ENCODE results near the gene CFAP52.
"Not testable (repeated sequence)": the region's sequence is repeated elsewhere in the genome, so short reads cannot be mapped to it uniquely, and the experiment has no call there.

CFAP52 gene

GRCh38 chr17:9571201-9571600 is 5.2 kb upstream of the CFAP52 start:
- DNase-seq = no peak

- peak; percentile 76 for DNase-seq
These were observed 901 bp upstream of the CFAP52 start, which contains the start of gene STX8 for GRCh38 chr17:9575381-9576101. TSS of gene STX8 (minus strand) at chr17:9575820. CDS start at chr17:9575808, 12 bp downstream.

GRCh38 chr17:9577373-9577709 is 899 bp downstream of the CFAP52 start:
- DNase-seq = no peak

- DNase-seq = no peak
These were observed 11.7 kb downstream of the CFAP52 start for GRCh38 chr17:9587969-9588656.

- DNase-seq = no peak
These were observed 17.6 kb downstream of the CFAP52 start for GRCh38 chr17:9594065-9594464.

- not testable (repeated sequence) for DNase-seq
These were observed 21.2 kb downstream of the CFAP52 start for GRCh38 chr17:9597638-9598037.

GRCh38 chr17:9598661-9599060 is 22.2 kb downstream of the CFAP52 start:
- DNase-seq = no peak

GRCh38 chr17:9604583-9604982 is 28.1 kb downstream of the CFAP52 start:
- not testable (repeated sequence) for DNase-seq

GRCh38 chr17:9606453-9606852 is 30.0 kb downstream of the CFAP52 start:
- no peak for DNase-seq

- DNase-seq = not testable (repeated sequence)
These were observed 30.6 kb downstream of the CFAP52 start for GRCh38 chr17:9607058-9607457.

- no peak for DNase-seq
These were observed 35.1 kb downstream of the CFAP52 start for GRCh38 chr17:9611557-9611956.

GRCh38 chr17:9612006-9612405 is 35.6 kb downstream of the CFAP52 start:
- no peak for DNase-seq

GRCh38 chr17:9615486-9615885 is 39.0 kb downstream of the CFAP52 start:
- DNase-seq = no peak

GRCh38 chr17:9622961-9623360 is 46.5 kb downstream of the CFAP52 start:
- no peak for DNase-seq

- no peak for DNase-seq
These were observed 52.1 kb downstream of the CFAP52 start for GRCh38 chr17:9628509-9628908.

- DNase-seq = no peak
These were observed 56.3 kb downstream of the CFAP52 start for GRCh38 chr17:9632741-9633140.

GRCh38 chr17:9635340-9635739 is 58.9 kb downstream of the CFAP52 start:
- DNase-seq = no peak

- no peak for DNase-seq
These were observed 60.1 kb downstream of the CFAP52 start for GRCh38 chr17:9636501-9636900.

GRCh38 chr17:9640388-9640787 is 63.9 kb downstream of the CFAP52 start:
- not testable (repeated sequence) for DNase-seq

- DNase-seq = no peak
These were observed 67.2 kb downstream of the CFAP52 start for GRCh38 chr17:9643611-9644010.

GRCh38 chr17:9644910-9645751 is 68.7 kb downstream of the CFAP52 start, which contains the start of gene USP43:
TSS of gene USP43 (plus strand) at chr17:9645517. CDS start at chr17:9645633, 116 bp downstream.
- peak; percentile 25 for DNase-seq

- peak; percentile 25 for DNase-seq
These were observed 69.6 kb downstream of the CFAP52 start for GRCh38 chr17:9645851-9646545.

- DNase-seq = no peak
These were observed 70.1 kb downstream of the CFAP52 start for GRCh38 chr17:9646546-9646885.
